ENCODE data around the gene AKAP10.
A peak's percentile ranks its signal among the peaks of the same experiment; 100 is the strongest.

AKAP10 gene

DNA sequence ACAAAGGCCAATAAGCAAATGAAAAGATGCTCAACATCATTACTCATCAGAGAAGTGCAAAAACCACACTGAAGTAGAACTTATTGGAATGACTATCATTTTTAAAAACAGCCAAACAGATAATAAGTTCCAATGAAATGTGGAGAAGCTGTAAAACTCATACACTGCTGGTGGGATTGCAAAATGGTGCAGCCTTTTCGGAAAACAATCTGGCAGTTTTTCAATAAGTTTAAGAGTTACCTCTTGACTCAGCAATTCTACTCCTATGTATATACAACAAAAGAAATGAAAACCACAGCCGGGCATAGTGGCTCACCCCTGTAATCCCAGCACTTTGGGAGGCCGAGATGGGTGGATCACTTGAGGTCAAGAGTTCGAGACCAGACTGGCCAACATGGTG lies 49.3 kb downstream of the AKAP10 start:
- no peak overlapping the region for H3K4me3 ChIP-seq (ENCODE audit: insufficient read depth, low read depth, low read length)
- peaks cover 3% of the 10 kb centered on the region for H3K36me3 ChIP-seq (ENCODE audit: control insufficient read depth, insufficient read depth, low read length)
- 91 to 97% methylated on average over 4 of the region's 4 CpGs for WGBS, 2 experiments

DNA sequence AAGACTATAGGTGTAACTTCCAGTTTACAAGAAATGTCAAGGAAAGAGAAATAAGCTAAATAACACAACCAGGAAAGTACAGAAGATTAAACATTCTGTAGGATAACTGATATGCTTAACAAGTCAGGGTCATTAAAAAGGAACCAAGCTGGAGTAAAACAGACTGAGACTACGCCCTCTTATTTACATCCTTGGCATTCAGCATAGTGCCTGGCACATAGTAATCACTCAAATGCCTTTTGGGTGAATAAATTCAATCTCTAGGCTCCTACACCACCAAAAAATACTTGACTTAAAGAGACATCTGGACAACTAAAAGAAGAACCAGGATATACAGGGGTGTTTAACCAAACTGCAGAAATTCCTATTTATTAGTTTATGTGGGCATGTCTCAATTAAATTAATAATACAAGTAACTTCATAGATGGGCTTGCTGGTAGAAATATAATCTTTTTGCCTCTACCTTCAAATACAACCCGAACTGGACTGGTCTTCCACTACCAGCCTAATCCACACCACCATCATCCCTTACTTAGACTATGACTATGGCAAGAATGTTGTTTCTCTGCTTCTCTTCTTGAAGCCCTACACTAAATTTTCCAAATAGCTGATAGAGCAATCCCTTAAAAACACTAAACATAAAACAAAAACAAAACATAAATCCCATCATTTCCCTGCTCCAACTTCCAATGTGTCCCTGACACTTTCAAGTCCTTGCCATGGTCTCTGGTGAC lies 62.2 kb downstream of the AKAP10 start:
- no peaks in the 10 kb centered on the region for H3K27me3 ChIP-seq (ENCODE audit: control insufficient read depth, insufficient read depth, low read length, poor library complexity, severe bottlenecking)
- H3K4me3 ChIP-seq (ENCODE audit: insufficient read depth, low read depth, low read length) = no peak overlapping the region
- no peak overlapping the region for H3K27ac ChIP-seq (ENCODE audit: insufficient read depth, low read depth, low read length, poor library complexity, severe bottlenecking)
- no peaks in the 10 kb centered on the region for H3K9me3 ChIP-seq (ENCODE audit: control insufficient read depth, low read length)
- peaks cover 5% of the 10 kb centered on the region for H3K36me3 ChIP-seq (ENCODE audit: control insufficient read depth, insufficient read depth, low read length)
- no peaks in the 10 kb centered on the region for H3K4me1 ChIP-seq (ENCODE audit: control insufficient read depth, insufficient read depth, low read length)
- 92 to 95% methylated on average over 2 of the region's 2 CpGs for WGBS, 2 experiments

More for the DNA sequence above, 49.3 kb downstream of the AKAP10 start:
- Histone ChIP-seq H3K9me3 (ENCODE audit: control insufficient read depth, low read length) (no peaks in the 10 kb centered on the region), H3K27ac (ENCODE audit: insufficient read depth, low read depth, low read length, poor library complexity, severe bottlenecking) (no peak overlapping the region), H3K4me1 (ENCODE audit: control insufficient read depth, insufficient read depth, low read length) (no peaks in the 10 kb centered on the region), H3K27me3 (ENCODE audit: control insufficient read depth, insufficient read depth, low read length, poor library complexity, severe bottlenecking) (no peaks in the 10 kb centered on the region)

GRCh38 chr17:19911033-19911432 lies 66.6 kb downstream of the AKAP10 start:
- no peak overlapping the region for H3K4me3 ChIP-seq (ENCODE audit: insufficient read depth, low read depth, low read length)

GRCh38 chr17:19909139-19909538 lies 68.5 kb downstream of the AKAP10 start:
- Histone ChIP-seq H3K9me3 (ENCODE audit: control insufficient read depth, low read length) (no peaks in the 10 kb centered on the region), H3K4me3 (ENCODE audit: insufficient read depth, low read depth, low read length) (no peak overlapping the region), H3K27me3 (ENCODE audit: control insufficient read depth, insufficient read depth, low read length, poor library complexity, severe bottlenecking) (no peaks in the 10 kb centered on the region), H3K27ac (ENCODE audit: insufficient read depth, low read depth, low read length, poor library complexity, severe bottlenecking) (no peak overlapping the region), H3K4me1 (ENCODE audit: control insufficient read depth, insufficient read depth, low read length) (no peaks in the 10 kb centered on the region), H3K36me3 (ENCODE audit: control insufficient read depth, insufficient read depth, low read length) (peaks cover 28% of the 10 kb centered on the region)
- 93 to 97% methylated on average over 6 of the region's 6 CpGs for WGBS, 2 experiments

More at GRCh38 chr17:19911033-19911432, 66.6 kb downstream of the AKAP10 start:
- H3K4me1 ChIP-seq (ENCODE audit: control insufficient read depth, insufficient read depth, low read length) = no peaks in the 10 kb centered on the region
- peaks cover 23% of the 10 kb centered on the region for H3K36me3 ChIP-seq (ENCODE audit: control insufficient read depth, insufficient read depth, low read length)
- no peak overlapping the region for H3K27ac ChIP-seq (ENCODE audit: insufficient read depth, low read depth, low read length, poor library complexity, severe bottlenecking)
- H3K27me3 ChIP-seq (ENCODE audit: control insufficient read depth, insufficient read depth, low read length, poor library complexity, severe bottlenecking) = no peaks in the 10 kb centered on the region
- H3K9me3 ChIP-seq (ENCODE audit: control insufficient read depth, low read length) = no peaks in the 10 kb centered on the region
- 50 to 52% methylated on average over 2 of the region's 2 CpGs for WGBS, 2 experiments

GRCh38 chr17:19905502-19905901 lies 72.1 kb downstream of the AKAP10 start:
- H3K36me3 ChIP-seq (ENCODE audit: control insufficient read depth, insufficient read depth, low read length) = peaks cover 33% of the 10 kb centered on the region
- H3K27me3 ChIP-seq (ENCODE audit: control insufficient read depth, insufficient read depth, low read length, poor library complexity, severe bottlenecking) = no peaks in the 10 kb centered on the region
- H3K27ac ChIP-seq (ENCODE audit: insufficient read depth, low read depth, low read length, poor library complexity, severe bottlenecking) = no peak overlapping the region
- WGBS, 2 experiments = 91 to 96% methylated on average over 5 of the region's 5 CpGs
- H3K4me3 ChIP-seq (ENCODE audit: insufficient read depth, low read depth, low read length) = no peak overlapping the region
- H3K9me3 ChIP-seq (ENCODE audit: control insufficient read depth, low read length) = no peaks in the 10 kb centered on the region
- H3K4me1 ChIP-seq (ENCODE audit: control insufficient read depth, insufficient read depth, low read length) = no peaks in the 10 kb centered on the region

GRCh38 chr17:19904924-19905323 lies 72.7 kb downstream of the AKAP10 start:
- H3K36me3 ChIP-seq (ENCODE audit: control insufficient read depth, insufficient read depth, low read length) = peaks cover 35% of the 10 kb centered on the region
- H3K9me3 ChIP-seq (ENCODE audit: control insufficient read depth, low read length) = no peaks in the 10 kb centered on the region
- 90 to 99% methylated on average over 5 of the region's 5 CpGs for WGBS, 2 experiments

GRCh38 chr17:19904412-19904811 lies 73.2 kb downstream of the AKAP10 start:
- Histone ChIP-seq H3K9me3 (ENCODE audit: control insufficient read depth, low read length) (no peaks in the 10 kb centered on the region), H3K4me3 (ENCODE audit: insufficient read depth, low read depth, low read length) (no peak overlapping the region), H3K4me1 (ENCODE audit: control insufficient read depth, insufficient read depth, low read length) (no peaks in the 10 kb centered on the region), H3K36me3 (ENCODE audit: control insufficient read depth, insufficient read depth, low read length) (peaks cover 31% of the 10 kb centered on the region), H3K27ac (ENCODE audit: insufficient read depth, low read depth, low read length, poor library complexity, severe bottlenecking) (no peak overlapping the region), H3K27me3 (ENCODE audit: control insufficient read depth, insufficient read depth, low read length, poor library complexity, severe bottlenecking) (no peaks in the 10 kb centered on the region)

More at GRCh38 chr17:19904924-19905323, 72.7 kb downstream of the AKAP10 start:
- Histone ChIP-seq H3K27ac (ENCODE audit: insufficient read depth, low read depth, low read length, poor library complexity, severe bottlenecking) (no peak overlapping the region), H3K4me1 (ENCODE audit: control insufficient read depth, insufficient read depth, low read length) (no peaks in the 10 kb centered on the region), H3K27me3 (ENCODE audit: control insufficient read depth, insufficient read depth, low read length, poor library complexity, severe bottlenecking) (no peaks in the 10 kb centered on the region), H3K4me3 (ENCODE audit: insufficient read depth, low read depth, low read length) (no peak overlapping the region)

DNA sequence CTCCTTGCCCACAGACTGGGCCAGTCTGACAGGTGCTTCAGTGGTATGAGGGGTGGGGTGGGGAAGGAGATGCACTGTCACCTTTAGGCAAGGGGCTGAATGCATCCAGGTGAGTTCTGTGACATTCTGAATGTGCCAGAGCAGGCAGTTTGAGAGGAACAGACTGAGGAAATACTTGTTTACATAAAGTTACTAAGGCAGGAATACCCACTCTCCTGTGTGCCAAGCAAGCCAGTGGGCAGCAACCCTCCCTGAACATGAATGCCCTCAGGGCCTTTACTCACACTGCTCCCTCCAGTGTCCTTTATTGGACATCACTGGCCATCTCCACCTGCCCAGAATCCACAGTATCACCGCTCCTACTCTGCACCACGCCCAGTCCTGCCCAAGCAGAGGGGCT lies 76.8 kb downstream of the AKAP10 start:
- Histone ChIP-seq H3K4me3 (ENCODE audit: insufficient read depth, low read depth, low read length) (no peak overlapping the region), H3K36me3 (ENCODE audit: control insufficient read depth, insufficient read depth, low read length) (peaks cover 11% of the 10 kb centered on the region), H3K27ac (ENCODE audit: insufficient read depth, low read depth, low read length, poor library complexity, severe bottlenecking) (no peak overlapping the region), H3K9me3 (ENCODE audit: control insufficient read depth, low read length) (no peaks in the 10 kb centered on the region), H3K27me3 (ENCODE audit: control insufficient read depth, insufficient read depth, low read length, poor library complexity, severe bottlenecking) (no peaks in the 10 kb centered on the region), H3K4me1 (ENCODE audit: control insufficient read depth, insufficient read depth, low read length) (peaks cover 11% of the 10 kb centered on the region)
- 89 to 92% methylated on average over 2 of the region's 2 CpGs for WGBS, 2 experiments

GRCh38 chr17:19897903-19898302 lies 79.7 kb downstream of the AKAP10 start:
- Histone ChIP-seq H3K36me3 (ENCODE audit: control insufficient read depth, insufficient read depth, low read length) (peaks cover 3% of the 10 kb centered on the region), H3K27me3 (ENCODE audit: control insufficient read depth, insufficient read depth, low read length, poor library complexity, severe bottlenecking) (no peaks in the 10 kb centered on the region), H3K4me1 (ENCODE audit: control insufficient read depth, insufficient read depth, low read length) (peaks cover 11% of the 10 kb centered on the region), H3K27ac (ENCODE audit: insufficient read depth, low read depth, low read length, poor library complexity, severe bottlenecking) (peak overlapping the region; percentile 0), H3K9me3 (ENCODE audit: control insufficient read depth, low read length) (no peaks in the 10 kb centered on the region), H3K4me3 (ENCODE audit: insufficient read depth, low read depth, low read length) (no peak overlapping the region)
- whole genome bisulfite sequencing, 2 experiments = 87 to 89% methylated on average over 2 of the region's 2 CpGs

DNA sequence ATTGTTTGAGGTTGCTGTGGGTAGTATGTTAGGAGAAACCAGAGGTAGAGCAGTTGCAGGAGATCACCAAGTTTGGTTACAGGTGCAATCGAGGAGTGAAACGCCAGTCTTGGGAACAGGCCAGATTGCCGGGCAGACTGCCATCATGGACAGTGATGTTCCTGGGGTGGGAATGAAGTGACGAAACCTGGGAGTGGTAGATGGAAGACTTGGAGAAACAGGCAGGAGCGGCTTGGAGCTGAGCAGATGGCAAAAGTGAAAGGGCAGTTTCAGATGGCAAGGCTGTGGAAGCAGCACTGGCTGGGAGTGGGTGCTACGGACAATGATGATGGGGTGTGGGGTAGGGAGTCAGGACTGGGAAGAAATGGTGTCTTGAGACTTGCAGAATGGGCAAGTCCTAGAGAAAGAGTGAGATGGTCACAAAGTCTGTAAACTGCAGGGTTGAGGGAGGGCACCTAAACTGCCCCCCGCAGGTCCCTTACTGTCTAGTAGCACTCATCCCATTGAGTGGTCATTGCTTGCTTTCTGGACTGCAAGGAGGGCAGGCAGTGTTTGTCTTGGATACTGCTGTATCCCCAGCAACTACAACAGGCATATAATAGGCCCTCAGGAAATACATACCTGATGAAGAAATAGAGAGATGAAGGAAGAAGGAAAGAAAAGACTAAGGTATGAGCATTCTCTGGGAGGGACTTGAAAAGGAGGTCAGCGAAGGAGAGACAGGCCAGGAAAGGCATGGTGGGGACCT lies 80.4 kb downstream of the AKAP10 start:
- Histone ChIP-seq H3K27ac (ENCODE audit: insufficient read depth, low read depth, low read length, poor library complexity, severe bottlenecking) (peak overlapping the region; percentile 0), H3K4me3 (ENCODE audit: insufficient read depth, low read depth, low read length) (no peak overlapping the region), H3K4me1 (ENCODE audit: control insufficient read depth, insufficient read depth, low read length) (peaks cover 11% of the 10 kb centered on the region), H3K9me3 (ENCODE audit: control insufficient read depth, low read length) (no peaks in the 10 kb centered on the region), H3K27me3 (ENCODE audit: control insufficient read depth, insufficient read depth, low read length, poor library complexity, severe bottlenecking) (no peaks in the 10 kb centered on the region), H3K36me3 (ENCODE audit: control insufficient read depth, insufficient read depth, low read length) (peaks cover 3% of the 10 kb centered on the region)
- 95 to 96% methylated on average over 8 of the region's 8 CpGs for WGBS, 2 experiments
